ENCODE measurements around the gene ABCG2.

ABCG2 gene

DNA sequence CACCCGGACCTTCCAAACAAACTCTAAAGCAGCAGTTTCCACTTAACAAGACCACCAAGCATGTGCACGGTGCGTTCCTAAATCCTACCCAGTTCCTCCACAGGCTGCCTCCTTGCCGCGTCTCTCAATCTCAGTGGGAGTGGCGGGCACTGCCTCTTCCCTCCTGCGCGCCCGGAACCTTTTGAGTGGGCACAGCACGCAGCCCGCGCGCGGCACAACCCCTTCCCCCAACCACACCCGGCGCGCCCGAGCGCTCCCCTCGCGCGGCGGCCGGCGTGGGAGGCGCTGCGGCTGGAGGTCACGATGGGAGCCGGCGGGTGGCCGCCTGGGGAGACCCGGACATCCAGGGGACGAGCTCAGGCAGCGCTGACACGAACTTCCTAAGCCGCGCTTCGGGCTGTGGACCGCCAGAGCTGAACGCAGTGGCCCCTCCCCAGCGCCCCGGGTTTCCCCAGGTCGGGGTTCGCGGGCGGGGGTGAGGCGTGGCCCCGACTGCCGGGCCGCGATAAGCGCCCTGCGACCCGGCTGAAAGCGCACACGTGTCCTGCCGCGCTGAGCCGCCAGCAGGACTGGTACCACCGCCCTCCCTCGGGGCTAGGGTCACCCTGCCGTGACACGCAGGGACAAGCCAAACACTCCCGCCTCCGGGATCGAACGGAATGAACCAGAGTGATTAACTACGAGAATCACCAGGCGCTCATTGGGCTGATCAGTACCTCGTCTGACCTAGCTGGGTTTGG lies at the start of gene ABCG2:
Gene ABCG2, minus strand, starts transcription at position 151 of the 740 bp plus-strand sequence. CDS start 18,644 bp downstream, outside the sequence.
- peak; percentile 40 for DNase-seq

GRCh38 chr4:88208156-88208555 lies 49.7 kb upstream of the ABCG2 start:
- no peak for DNase-seq

- no peak for DNase-seq
Observed at GRCh38 chr4:88207171-88207570, 48.7 kb upstream of the ABCG2 start.

DNA sequence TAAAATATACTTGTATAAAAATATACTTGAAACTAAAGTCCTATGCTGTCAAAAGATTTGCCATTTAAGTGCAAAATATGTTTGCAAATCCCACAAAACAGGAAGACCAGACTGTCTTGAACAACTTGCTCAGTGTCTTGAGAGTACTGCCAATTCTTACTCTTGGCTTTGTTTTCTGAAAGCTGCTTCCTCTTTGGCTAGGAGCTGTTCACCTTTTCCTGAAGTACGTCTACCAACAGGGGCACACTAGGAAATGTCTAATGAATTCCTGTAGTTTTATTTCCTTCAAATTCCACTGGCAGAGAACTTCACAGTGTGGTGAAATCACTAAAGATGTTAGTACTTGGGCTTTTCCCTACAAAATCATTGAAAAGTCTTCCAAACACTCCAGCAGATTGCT lies 46.4 kb upstream of the ABCG2 start:
- no peak for DNase-seq

DNA sequence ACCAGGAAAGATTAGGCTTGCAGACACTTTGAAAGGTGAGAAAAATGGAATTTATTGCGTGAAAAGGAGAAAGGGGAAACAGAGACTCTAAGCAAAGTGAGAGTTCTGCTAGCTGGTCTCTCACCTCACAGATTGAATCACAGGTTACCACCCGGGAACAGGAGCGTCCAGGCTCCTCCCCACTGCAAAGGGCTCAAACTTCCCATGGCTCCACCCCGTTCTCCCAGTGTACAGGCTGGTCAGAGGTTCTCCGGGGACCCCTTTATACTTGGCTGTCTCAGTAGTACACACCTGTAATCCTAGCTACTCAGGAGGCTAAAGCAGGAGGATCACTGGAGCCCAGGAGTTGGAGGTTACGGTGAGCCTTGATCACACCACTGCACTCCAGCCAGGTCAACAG lies 44.0 kb upstream of the ABCG2 start:
- DNase-seq: no peak

GRCh38 chr4:88200186-88200585 lies 41.7 kb upstream of the ABCG2 start:
- DNase-seq: no peak

DNA sequence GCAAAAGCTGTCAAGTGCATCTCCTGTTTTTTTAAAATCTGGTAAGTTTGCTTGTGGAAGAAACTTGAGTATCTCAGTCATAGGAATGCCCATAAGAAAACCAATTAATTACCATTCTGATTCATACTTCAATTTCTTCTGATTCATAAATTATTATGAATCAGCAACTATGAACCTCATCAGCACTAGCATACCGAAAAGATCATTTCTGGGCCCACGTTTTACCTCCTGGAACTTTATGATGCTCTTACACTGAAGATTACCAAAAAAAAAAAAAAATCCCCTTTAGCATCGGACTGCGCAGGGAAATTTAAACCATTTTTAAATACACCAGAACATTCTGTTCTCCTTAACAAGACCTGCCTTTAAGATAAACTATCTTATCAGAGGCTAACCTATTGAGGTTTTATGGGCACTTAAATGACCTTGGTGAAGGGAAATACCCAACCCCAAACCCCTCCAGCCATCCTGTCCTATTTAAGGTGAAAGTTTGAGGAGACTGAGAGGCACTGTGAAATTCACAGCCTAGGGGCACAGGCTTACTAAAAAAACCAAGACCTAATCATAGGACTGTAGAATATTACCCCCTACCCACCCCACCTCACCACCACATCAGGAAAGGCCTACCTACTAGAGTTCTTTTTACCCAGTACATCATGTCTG lies 38.2 kb upstream of the ABCG2 start:
- DNase-seq: no peak

- DNase-seq: no peak
Observed at GRCh38 chr4:88196013-88196365, 37.5 kb upstream of the ABCG2 start.

DNA sequence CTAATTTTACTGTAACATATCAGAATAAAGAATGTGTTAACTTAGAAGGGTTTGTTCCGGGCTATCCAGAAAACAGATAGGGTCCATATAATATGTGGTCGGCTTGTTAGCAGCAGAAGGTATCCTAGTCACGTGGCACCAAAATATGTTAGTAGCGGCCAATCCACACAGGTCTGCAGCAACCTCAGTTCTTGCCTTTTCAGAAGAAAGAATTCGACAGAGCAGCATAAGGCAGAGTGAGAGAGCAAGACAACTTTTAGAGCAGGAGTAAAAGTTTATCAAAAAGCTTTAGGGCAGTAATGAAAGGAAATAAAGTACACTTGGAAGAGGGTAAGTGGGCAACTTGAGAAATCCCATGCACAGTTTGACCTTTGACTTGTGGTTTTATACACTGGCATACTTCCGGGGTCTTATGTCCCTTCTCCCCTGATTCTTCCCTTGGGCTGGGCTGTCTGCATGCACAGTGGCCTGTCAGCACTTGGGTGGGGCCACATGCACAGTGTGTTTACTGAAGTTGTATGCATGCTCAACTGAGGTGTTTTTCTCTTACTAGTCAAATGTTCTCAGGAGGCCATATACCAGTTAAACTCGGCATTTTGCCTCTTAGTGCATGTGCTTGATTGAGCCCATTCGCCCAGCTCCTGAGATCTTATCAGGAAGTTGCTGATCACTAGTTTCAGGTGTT lies 37.0 kb upstream of the ABCG2 start:
- DNase-seq: no peak

- DNase-seq: no peak
Observed at GRCh38 chr4:88191404-88191803, 33.0 kb upstream of the ABCG2 start.

GRCh38 chr4:88189881-88190585 lies 31.6 kb upstream of the ABCG2 start:
- no peak for DNase-seq

DNA sequence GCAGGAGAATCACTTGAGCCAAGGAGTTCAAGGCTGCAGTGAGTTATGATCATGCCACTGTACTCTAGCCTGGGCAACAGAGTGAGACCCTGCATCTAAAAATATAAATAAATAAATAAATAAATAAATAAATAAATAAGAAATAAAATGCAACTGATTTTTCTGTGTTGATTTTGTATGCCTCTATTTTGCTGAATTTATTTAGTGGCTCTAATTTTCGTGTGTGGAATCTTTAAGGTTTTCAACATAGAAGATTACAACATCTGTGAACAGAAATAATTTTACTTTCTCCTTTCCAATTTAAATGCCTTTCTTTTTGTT lies 30.9 kb upstream of the ABCG2 start:
- DNase-seq: no peak

DNA sequence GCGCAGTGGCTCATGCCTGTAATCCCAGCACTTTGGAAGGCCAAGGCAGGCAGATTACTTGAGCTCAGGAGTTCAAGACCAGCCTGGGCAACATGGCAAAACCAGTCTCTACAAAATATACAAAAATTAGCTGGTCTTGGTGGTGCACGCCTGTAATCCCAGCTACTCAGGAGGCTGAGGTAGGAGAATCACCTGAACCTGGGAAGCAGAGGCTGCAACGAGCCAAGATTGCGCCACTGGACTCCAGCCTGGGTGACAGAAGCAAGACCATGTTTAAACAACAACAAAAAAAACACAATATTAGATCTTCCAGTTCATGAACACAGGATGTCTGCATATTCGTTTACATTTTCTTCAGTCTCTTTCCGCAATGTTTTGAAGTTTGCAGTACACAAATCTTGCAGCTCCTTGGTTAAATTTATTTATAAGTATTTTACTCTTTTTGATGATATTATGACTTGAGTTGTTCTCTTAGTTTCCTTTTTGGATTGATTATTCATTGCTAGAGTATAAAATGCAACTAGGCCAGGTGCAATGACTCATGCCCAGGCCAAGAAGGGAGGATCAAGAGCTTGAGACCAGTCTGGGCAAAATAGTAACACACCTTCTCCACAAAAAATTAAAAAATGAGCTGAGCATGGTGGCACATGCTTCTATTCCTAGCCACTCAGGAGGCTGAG lies 30.4 kb upstream of the ABCG2 start:
- DNase-seq: no peak

DNA sequence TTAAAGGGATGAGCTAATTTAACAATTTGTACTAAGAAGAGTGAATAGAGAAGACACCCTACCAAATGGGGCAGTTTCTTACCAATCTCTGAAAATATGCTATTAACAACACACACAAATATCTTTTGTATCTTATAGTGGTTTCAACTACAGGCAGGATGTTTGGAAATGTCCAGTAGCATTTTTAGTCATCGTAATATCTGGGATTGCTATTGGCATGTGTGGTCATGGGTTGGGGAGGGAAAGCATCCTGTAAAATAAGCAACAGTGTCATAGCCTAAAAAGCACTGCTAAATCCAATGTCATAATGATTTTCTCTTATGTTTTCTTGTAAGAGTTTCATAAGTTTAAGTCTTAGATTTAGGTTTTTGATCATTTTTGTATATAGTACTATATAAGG lies 29.3 kb upstream of the ABCG2 start:
- DNase-seq: no peak

DNA sequence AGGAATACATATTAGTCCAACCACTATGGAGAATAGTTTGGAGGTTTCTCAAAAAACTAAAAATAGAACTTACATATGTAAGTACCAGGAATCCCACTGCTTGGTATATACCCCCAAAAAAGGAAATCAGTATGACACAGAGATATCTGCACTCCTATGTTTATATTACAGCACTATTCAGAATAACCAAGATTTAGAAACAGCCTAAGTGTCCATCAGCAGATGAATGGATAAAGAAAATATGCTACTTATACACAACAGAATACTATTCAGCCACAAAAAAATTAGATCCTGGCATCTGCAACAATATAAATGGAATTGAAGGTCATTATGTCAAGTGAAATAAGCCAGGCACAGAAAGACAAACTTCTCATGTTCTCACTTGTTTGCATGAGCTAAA lies 27.5 kb upstream of the ABCG2 start:
- no peak for DNase-seq

GRCh38 chr4:88179261-88179660 lies 20.8 kb upstream of the ABCG2 start:
- no peak for DNase-seq

DNA sequence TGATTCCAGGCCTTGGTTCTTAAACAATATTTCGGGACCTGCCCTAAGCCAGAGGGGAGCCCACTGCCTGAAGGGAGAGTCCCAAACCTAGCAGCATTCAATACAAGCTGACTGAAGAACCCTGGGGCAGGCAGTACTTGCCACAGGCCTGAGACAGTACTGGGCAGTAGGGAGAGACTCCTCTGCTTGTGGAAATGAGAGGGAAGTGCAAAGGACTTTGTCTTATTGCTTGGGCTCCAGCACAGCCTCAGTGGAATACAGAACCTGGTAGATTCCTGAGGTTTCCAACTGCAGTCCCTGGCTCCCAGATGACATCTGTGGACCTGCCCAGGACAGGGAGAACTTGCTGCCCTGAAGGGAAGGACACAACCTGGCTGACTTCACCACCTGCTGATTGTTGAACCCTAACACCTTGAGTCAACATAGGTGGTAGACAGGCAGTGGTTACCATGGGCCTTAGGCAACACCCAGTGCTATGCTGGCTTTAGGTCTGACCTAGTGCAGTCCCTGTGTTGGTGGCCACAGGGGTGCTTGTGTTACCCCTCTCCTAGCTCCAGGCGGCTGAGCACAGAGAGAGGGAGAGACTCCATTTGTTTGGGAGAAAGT lies 20.3 kb upstream of the ABCG2 start:
- no peak for DNase-seq

DNA sequence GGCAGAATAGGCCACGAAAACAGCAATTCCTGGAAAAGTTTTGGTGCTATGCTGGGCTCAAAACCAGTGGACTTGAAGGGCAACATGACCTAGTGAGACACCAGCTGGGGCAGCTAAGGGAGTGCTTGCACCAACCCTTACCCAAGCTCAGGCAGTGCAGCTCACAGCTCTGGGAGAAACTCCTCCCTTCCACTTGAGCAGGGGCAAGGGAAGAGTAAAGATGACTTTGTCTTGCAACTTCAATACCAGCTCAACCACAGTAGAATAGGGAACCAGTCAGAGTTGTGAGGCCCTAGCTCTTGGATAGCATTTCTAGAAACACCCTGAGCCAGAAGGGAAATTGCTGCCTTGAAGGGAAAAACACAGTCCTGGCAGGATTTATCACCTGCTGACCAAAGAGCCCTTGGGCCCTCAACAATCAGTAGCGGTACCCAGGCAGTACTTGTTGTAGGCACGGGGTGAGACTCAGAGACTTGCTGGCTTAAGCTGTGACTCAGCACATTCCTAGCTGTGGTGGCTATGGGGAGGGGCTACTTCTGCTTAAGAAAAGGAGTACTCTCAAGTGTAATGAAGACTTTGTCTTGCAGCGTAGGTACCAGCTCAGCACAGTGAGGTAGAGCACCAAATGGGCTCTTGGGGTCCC lies 19.7 kb upstream of the ABCG2 start:
- DNase-seq: peak; percentile 39

DNA sequence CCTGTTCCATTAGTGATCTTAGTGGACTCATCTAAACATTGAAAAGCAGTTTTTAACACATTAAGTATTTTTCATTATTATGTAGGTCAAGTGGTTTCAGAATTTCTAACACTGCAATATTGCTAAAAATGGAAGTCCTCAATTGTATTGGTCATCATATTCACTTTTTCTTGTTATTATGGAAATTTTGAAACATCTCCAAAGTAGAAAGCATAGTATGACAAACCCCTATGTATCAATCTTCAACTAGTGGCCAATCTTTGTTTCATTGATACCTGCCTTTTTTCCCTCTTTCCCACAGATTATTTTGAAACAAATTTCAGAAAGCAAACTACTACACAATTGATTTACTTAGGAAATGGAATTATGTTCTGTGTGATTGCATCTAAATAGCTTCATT lies 14.5 kb upstream of the ABCG2 start:
- no peak for DNase-seq

DNA sequence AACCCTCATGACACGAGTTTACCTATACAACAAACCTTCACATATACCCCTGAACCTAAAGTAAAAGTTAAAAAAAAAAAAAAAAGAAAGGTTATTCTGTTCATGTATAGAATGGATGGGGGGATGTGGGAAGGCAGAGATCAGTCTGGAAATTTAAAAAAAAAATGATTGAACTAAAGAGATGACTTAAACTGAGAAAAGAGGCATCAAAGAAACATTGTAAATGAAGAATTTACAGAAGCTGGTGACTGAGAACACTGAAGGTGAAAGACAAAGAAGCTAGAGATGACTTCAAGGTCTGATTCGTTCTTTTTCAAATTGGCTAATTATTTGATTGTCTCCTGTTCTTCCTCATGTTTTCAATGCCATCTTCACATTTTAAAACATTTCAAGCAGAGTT lies 12.8 kb upstream of the ABCG2 start:
- DNase-seq: no peak

DNA sequence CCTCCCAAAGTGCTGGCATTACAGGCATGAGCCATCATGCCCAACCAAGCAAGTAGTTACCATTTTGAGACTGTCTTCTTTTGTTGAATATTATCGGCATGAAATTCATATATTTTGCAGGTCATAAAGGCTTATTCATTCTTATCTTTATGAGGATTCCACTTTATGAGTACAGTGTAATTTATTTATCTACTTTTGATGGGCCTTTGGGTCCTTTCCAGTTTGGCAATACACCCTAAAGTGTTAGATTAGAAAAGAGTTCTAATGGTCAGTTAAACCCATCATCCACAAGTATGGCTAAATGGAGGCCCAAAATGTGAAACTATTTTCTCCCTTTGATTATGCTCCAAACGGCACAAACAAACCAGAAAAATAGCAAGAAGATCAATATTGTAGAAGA lies 10.9 kb upstream of the ABCG2 start:
- DNase-seq: no peak

DNA sequence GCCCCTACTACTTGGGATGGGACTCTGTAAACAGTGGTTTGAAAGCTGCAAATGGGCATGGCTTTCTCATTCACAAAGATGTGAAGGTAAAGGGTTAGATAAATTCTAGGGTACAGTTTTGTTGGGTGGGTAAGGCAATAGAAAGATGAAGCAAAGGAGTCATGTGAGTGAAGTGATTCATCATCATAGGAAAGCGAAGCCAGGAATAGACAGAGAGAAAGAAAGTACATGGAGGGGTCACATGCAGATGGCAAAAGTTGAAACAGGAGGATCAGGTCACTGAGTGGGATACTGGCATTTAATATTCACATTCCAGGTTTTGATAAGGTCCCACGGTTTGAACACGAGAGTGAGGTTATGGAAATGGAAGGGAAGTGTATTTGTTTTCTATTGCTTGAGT lies 8.2 kb upstream of the ABCG2 start:
- no peak for DNase-seq

All from femur (tissue), 1 donor.